GM13976 (cell line): ENCODE data around the gene GPR39.

Source experiments
- DNase-seq: peaks from one replicate; pipeline ENCODE4 v3.0.0; 2012; ENCODE audit warnings: low spot score
- CTCF ChIP-seq: IDR thresholded peaks from 2 replicates; pipeline ENCODE4 v1.5.1; 2012; ENCODE audit warnings: borderline replicate concordance, mild to moderate bottlenecking; ENCODE audit not compliant: insufficient read depth; ENCODE audit errors: extremely low read depth, missing control alignments, control extremely low read depth
- in situ Hi-C: fragments of 300-500 bp; cut with MboI; formaldehyde crosslinking; loops from one replicate; pipeline ENCODE4 v1.12.0; 2022; ENCODE audit warnings: low sequenced_read_pairs, mixed read lengths, inconsistent platforms; ENCODE audit not compliant: unreplicated experiment

The GPR39 gene

GRCh38 chr2:132542953-132543569 lies 126.5 kb downstream of the GPR39 start:
- in situ Hi-C loops = loop anchor here (10.0 kb wide), 1 partner anchor 622 kb away; no protein-coding TSS in a partner anchor
- no peak for TF ChIP-seq CTCF
- DNase-seq = no peak

- in situ Hi-C loops = loop anchor here (10.0 kb wide), 1 partner anchor 621 kb away; no protein-coding TSS in a partner anchor
- no peak for DNase-seq
- TF ChIP-seq CTCF = no peak
These were observed 127.5 kb downstream of the GPR39 start for GRCh38 chr2:132544006-132544630.

- peak; percentile 54 for TF ChIP-seq CTCF
- in situ Hi-C loops = loop anchor here (10.0 kb wide), 1 partner anchor 618 kb away; no protein-coding TSS in a partner anchor
- peak; percentile 61 for DNase-seq
These were observed 130.6 kb downstream of the GPR39 start for GRCh38 chr2:132547090-132547687.

- in situ Hi-C loops = loop anchor here (10.0 kb wide), 1 partner anchor 615 kb away; no protein-coding TSS in a partner anchor
- DNase-seq = no peak
- TF ChIP-seq CTCF = no peak
These were observed 133.5 kb downstream of the GPR39 start for GRCh38 chr2:132549935-132550670.

- in situ Hi-C loops = no loop called here
- DNase-seq = no peak
- no peak for TF ChIP-seq CTCF
These were observed 134.3 kb downstream of the GPR39 start for GRCh38 chr2:132550946-132551345.

GRCh38 chr2:132557694-132558093 lies 141.1 kb downstream of the GPR39 start:
- in situ Hi-C loops = no loop called here
- DNase-seq = no peak
- no peak for TF ChIP-seq CTCF
